NCI-H82 treated with DMSO at 0.1 percent for 48 hours (cell line): ENCODE results near the gene ARHGEF2.

Source experiments
- DNase-seq: peaks from one replicate; lab custom pipeline; 2025; ENCODE audit not compliant: unreplicated experiment; lab: John Stamatoyannopoulos, UW

The ARHGEF2 gene

DNA sequence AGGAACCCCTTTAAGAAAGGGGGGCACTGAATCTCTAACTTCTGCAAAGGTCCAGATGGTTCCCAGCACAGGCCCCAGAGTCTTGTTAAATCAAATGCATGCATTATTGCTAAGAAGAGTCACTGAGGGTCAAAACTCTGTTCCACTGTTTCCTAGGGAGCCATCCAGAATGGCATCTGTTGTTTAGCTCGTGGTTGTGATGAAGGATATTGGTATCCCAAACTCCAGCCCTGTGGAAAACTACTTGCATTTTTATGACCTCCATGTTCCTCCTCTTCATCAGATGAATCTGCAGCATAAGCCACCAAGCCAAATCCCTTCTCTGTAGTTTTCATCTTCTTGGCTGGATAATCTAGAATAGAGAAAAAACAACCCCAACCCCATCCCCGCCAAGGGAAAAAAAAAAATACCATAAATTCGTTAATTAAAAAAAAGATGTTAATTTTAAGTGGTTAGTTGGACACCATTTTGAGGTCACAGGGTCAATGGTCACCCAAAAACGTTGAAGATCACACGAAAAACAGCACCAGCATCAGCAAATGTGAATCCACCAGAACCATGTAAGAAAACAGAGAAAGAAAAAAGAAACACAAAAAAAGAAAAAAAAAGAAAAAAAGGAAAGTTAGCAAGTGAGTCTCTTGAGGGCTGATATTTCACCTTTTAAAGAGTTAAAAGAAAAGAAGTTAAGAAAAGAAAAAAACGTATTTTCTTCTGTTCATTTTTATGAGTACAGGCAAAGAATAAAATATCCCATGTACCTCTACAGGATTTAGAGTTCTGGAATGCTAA lies 64.2 kb downstream of the ARHGEF2 start:
- DNase-seq = no peak

DNA sequence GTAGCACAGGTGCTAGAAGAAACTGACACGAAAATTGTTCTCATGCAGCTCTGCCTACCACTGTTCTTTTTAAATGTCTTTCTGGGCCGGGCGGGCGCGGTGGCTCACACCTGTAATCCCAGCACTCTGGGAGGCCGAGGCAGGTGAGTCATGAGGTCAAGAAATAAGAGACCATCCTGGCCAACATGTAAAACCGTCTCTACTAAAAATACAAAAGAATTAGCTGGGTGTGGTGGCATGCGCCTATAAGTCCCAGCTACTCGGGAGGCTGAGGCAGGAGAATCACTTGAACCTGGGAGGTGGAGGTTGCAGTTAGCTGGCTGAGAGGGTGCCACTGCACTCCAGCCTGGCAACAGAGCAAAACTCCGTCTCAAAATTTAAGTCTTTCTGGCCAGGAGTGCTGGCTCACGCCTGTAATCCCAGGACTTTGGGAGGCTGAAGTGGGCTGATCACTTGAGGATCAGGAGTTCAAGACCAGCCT lies 66.3 kb downstream of the ARHGEF2 start:
- DNase-seq = no peak

DNA sequence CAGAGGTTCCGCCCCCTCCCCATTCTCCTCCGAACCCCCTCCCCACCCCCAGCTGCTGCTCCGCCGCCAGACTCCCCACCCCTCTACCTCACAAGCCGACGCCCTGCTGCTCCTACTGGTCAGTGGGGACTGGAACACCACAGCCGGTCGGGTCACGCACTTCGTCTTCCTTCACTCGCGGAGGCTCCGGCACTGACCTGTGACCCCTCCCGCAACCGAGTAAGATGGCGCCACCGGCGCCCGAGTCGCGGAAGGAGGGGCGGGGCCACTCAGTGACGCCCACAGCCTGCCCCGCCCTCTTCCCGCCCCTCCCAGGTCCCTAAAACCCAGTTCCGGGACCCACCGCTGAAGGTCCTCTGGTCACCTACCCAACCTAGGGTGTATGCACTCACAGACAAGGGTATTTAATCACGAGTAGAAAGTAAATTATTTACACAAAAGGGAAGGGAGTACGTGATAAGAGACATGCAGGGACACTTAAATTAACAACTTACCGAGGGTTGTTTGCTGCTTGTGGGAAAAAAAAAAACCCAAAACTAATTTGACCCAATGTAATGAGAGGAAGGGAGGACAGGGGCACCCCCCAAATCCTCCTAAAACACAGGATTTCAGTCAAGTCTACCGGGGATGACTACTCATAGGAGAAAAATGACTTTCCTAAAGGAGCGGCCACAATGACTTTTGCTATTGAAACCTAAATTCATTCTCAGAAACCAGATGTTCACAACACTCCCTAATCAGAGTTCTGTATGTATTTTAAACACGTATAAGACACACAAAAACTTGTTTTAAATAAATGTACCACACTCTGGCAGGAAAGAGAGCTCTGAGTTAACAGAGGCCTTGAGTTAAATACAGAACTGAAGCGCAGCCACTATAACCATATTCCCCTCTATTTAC lies 66.9 kb downstream of the ARHGEF2 start, which contains the start of gene RIT1:
TSS of gene RIT1 (minus strand) at position 194 of the 900 bp plus-strand sequence. CDS start 588 bp downstream, outside the sequence.
- DNase-seq = peak; percentile 50

DNA sequence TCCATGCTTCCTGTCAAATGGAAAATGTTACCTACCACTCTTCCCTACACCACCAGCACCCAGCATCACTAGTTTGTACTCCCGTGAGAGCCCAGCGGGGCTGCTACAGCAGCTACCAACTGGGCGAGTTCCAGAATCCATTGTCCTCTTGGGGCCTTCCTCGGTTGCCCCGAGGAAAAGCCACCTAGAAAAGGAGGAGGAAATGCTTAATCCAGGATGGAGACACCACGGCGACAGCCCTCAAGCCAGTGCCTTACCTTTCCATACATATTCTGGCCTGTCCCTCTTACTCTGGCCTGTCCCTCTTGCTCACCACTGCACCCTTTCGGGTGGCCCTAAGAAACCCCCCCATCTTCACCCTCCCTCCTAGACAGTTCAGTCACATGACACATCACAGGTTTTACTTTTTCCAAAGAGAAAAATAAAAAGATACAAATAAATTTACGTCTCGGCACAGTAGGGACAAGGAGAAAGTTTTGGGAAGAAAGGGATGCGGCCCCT lies 67.7 kb downstream of the ARHGEF2 start:
- peak; percentile 37 for DNase-seq

- no peak for DNase-seq
These were observed 68.5 kb downstream of the ARHGEF2 start for GRCh38 chr1:155909894-155910293.

- no peak for DNase-seq
These were observed 74.1 kb downstream of the ARHGEF2 start for GRCh38 chr1:155904261-155904660.

DNA sequence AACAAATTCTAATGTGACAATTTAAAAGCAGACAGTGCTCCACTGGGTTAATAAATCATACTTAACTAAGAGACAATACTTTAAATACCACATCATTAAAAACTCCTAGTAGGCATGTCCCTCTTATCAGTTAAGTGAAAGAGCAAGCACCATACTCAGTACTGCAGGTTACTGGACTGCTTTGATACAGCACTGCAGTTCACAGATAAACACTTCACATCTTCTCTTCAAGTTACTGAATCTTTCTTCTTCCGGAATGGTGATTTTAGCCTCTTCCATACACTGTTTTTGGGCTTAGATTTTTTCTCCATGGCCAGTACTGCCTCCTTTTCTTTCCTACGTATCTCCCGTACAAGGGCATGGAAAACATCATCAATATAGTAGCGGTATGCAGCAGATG lies 78.2 kb downstream of the ARHGEF2 start:
- DNase-seq = no peak

GRCh38 chr1:155899683-155900082 lies 78.7 kb downstream of the ARHGEF2 start:
- no peak for DNase-seq

DNA sequence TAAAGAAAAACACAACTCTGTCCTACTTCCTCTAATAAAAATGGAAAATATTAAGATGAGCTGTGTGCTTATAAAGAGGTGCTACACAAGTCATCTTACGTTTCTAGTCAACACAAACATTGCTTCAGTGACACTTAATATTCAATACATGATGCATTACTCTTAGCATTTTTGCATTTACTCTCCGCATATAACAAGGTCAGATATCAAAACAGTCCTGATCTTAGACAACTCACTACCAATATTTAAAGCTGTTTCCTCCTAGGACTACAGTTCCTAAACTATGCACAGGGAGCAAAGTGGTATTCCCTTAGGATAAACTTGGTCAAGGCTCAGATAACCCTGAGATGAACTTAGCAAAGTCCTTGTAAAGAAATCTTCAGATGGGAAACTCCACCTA lies 79.5 kb downstream of the ARHGEF2 start:
- no peak for DNase-seq

- no peak for DNase-seq
These were observed 80.6 kb downstream of the ARHGEF2 start for GRCh38 chr1:155897746-155898145.
